GM10847 (cell line): Measurements from ENCODE around the gene COL21A1.

Source experiments
- POLR2A ChIP-seq: IDR thresholded peaks from 2 replicates; pipeline ENCODE4 v1.6.1; 2011; ENCODE audit not compliant: insufficient read length; ENCODE audit errors: extremely low read depth

COL21A1 gene

DNA sequence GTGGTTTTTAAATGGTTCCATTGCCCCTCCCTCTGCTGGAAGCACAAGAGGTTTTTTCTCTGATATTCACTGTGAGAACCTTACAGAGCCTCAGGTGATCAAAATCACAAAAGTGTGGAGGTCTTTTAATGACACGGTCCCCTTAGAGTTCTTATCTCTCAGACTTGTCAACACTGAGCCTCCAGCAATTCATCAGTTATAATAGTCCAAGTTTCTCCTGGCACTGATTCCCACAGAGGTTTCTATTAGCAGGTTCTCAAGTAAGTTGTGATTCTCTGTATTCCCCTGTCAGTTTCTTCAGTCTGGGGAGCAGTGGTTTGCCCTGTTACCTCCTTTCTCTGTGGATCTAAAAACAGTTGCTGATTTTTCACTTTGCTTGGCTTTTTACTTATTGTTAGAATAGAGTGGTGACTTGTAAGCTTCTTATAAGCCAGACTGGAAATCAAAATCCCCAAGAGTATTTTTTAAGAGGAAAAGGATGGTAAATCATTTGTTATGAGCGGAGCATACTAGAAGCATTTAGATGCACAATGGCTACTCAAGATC, 214.6 kb downstream of the COL21A1 start:
- TF ChIP-seq POLR2A: no peak

DNA sequence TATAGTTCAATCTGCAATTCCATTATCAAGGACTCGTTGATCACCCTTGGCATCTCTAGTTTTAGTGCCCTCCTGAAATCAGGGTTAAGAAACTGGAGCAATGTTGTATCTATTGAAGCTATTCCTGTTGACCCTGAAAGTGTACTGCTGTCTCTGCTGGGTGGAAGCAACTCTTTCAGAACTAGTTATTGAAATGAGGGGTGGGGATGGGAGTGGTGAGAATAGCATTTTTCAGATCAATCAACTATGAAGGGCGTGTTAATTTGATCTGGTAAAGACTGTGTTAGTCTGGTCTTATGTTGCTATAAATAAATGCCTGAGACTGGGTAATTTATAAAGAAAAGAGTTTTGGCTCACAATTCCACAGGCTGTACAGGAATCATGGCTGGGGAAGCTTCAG, 219.5 kb downstream of the COL21A1 start:
- TF ChIP-seq POLR2A: no peak

- TF ChIP-seq POLR2A: no peak
Observed at GRCh38 chr6:56026455-56027180, 220.8 kb downstream of the COL21A1 start.

DNA sequence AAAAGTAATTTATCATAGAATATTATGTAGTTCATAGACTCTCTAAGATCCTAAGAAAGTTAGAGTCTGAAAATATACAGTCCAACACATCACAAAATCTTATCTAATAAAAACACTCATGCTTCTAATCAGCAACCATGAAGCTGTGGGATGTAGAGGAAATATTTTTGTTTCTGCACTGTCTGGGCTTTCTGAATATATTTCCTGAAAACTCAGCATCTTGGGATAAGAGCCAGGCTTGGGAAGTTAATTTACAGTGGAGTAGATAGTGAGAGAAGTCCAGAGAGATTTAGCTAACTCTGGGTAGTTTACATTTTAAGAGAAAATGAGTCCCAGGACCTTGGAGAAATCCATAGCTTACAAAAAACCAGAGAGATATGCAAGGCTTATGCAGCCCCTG, 221.6 kb downstream of the COL21A1 start:
- no peak for TF ChIP-seq POLR2A

DNA sequence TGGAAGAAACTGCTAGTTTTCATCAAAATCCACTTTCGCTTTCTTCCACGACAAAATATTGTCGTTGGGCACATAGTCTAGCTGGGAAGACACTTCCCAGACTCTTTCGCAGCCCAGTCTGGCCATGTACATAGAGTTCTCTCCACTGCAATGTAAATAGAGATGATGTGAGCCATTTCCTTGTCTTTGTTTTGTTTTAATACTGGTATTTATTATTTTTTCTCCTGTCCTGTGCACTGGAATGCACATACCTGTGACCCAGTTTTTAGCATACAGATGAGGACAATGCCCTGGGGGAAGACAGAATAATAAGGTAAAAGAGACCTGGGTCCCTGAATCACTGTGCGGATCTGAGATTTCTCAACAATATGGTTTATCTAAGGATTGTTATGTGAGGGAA, 222.4 kb downstream of the COL21A1 start:
- TF ChIP-seq POLR2A: no peak

DNA sequence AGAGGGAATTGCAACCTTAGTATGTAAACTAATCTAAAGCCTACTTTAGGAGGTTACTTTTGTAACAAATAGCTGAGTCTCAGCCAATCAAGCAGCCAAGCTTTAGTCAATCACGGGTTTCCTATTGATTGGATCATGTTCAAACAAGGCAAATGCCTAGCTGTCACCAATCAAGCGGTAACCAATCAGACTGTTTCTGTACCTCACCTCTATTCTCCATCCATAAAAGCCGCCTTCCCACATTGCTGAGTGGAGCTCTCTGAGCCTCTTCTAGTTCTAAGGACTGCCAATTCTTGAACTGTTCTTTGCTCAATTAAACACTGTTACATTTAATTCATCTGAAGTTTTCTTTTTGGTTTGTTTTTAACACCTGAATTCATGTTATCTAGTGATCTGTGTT, 223.6 kb downstream of the COL21A1 start:
- no peak for TF ChIP-seq POLR2A

DNA sequence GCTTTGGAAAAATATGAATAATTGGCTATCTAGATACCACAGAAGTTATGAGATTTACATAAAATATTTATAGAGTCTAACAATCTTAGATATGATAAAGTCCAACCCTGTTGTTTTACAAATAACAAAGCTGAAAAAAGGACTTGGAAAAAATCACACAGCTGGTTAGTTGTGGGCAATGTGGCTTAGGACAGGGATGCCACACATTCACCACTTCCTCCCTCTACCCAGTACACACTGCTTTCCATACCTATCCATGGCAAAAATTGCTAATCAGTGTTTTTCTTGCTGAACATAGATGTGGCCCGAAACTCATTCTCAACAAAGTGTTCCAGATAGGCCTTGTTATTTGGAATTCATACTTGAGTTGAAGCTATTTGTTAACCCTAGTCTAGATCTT, 224.7 kb downstream of the COL21A1 start:
- TF ChIP-seq POLR2A: no peak

- no peak for TF ChIP-seq POLR2A
Observed at GRCh38 chr6:56021943-56022342, 225.4 kb downstream of the COL21A1 start.

- no peak for TF ChIP-seq POLR2A
Observed at GRCh38 chr6:56019973-56020372, 227.4 kb downstream of the COL21A1 start.

GRCh38 chr6:56017198-56017597, 230.2 kb downstream of the COL21A1 start:
- no peak for TF ChIP-seq POLR2A

GRCh38 chr6:56009636-56010035, 237.7 kb downstream of the COL21A1 start:
- no peak for TF ChIP-seq POLR2A
